ENCODE measurements around the gene SARS2.
"Not testable (repeated sequence)": the region's sequence is repeated elsewhere in the genome, so short reads cannot be mapped to it uniquely, and the experiment has no call there.

SARS2 gene, protein sequence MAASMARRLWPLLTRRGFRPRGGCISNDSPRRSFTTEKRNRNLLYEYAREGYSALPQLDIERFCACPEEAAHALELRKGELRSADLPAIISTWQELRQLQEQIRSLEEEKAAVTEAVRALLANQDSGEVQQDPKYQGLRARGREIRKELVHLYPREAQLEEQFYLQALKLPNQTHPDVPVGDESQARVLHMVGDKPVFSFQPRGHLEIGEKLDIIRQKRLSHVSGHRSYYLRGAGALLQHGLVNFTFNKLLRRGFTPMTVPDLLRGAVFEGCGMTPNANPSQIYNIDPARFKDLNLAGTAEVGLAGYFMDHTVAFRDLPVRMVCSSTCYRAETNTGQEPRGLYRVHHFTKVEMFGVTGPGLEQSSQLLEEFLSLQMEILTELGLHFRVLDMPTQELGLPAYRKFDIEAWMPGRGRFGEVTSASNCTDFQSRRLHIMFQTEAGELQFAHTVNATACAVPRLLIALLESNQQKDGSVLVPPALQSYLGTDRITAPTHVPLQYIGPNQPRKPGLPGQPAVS

GRCh38 chr19:38929929-38930775 lies at the start of gene SARS2:
SARS2 (minus strand) TSS chr19:38930763; CDS start chr19:38930736, 27 bp downstream.
- DNase-seq (ENCODE audit: low read depth) = peak; percentile 83

DNA sequence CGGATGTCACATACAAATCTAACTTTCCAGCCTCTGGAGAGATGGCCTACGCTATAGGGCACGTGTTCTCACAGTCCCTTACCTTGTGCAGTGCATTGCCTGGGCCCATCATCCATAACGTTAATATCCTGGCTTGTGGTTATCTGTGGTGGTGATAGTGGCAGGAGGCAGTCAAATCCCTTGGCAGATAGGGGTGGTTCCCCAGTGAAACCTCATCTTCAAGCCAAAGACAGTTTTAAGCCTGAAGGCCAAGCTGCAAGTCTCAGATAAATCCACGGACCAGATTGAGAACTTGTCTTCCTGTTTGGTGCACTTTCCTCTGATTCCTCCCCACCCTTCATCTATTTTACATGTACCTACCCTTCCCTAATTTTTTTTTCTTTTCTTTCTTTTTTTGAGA lies 49.2 kb upstream of the SARS2 start:
- DNase-seq (ENCODE audit: low read depth) = no peak

GRCh38 chr19:38978326-38978689 lies 47.7 kb upstream of the SARS2 start:
- DNase-seq (ENCODE audit: low read depth) = no peak

- no peak for DNase-seq (ENCODE audit: low read depth)
Observed at GRCh38 chr19:38977445-38978325, 47.1 kb upstream of the SARS2 start.

DNA sequence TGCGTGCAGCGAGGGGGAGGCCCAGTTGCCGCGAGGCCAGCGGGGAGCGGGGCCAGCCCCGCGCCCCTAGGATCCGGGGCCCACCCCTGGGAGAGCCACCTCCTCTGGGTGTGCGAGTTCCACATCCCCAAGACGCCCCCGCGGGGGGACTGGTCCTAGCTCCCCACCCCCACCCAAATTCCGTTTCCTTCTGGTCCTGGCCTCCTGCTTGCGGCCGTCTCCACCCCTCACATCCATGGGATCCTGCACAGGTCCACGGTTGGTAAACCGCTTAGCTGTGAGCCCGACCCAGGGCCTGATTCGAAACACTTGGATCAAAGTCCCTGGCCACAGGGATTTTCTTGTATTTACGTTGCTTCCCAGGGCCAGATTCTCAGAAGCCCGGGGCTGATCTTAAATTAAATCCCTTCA lies 45.3 kb upstream of the SARS2 start:
- DNase-seq (ENCODE audit: low read depth) = no peak

DNA sequence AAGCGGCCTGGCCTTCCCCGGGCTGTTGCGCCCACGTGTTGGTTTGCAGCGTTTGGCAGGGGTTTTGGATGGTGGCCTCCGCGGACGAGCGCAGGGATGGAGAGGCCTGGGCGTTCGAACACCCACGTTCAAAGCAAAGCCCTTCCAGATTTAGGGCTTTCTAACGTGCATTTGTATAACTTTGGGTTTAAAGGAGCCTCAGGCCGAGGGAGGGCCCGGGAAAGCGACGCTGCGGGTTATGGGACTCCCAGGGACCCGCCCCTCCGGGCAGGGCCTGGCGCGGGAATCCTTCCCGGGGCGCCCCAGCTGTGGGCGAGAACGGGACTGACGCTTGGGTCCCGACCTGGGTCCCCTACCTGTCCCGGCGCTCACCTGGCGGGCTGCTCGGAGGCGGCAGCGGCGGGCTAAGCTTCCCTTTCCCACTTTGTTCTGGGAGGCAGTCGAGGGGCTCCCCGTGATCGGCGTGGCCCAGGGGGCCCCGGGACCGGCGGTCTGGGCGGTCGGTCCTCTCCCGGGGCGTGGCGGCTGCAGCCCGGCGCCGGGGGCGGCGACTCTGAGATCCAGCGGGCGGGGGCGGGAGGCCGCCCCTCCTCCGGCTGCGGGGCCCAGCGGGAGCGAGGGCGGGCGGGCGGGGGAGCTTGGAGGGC lies 44.8 kb upstream of the SARS2 start, which contains the start of gene FBXO17:
TSS of gene FBXO17 (minus strand) at position 529 of the 647 bp plus-strand sequence. CDS start 25,423 bp downstream, outside the sequence.
- DNase-seq (ENCODE audit: low read depth) = no peak

DNA sequence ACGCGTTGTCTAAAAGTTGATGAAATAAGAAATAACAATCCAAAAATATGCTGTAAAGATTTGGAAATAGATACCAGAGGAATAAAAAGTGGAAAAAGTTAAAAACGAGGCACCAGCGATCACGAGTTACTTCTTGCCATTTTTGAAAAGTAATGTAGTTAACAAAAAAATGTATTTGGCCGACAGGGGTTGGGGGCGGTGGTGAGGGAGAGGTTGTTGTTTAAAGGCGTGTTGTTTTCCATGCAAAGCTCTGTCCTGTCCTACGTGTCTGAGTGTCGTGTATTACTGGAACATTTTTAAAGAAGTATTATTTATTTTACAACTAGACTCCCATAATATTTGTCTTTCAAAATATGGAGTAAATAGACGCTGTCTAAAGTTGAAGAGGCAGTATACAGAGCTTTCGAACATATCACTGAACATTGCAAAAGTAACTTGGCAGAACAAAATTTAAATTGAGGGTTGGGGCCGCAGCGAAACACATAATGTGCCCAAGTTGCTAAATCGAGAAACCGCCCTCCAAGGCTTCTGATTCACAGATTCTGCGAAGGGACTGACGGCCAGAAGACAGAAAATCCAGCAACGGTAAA lies 44.2 kb upstream of the SARS2 start:
- no peak for DNase-seq (ENCODE audit: low read depth)

GRCh38 chr19:38971672-38972071 lies 41.1 kb upstream of the SARS2 start:
- no peak for DNase-seq (ENCODE audit: low read depth)

GRCh38 chr19:38970664-38971532 lies 40.3 kb upstream of the SARS2 start:
- no peak for DNase-seq (ENCODE audit: low read depth)

DNA sequence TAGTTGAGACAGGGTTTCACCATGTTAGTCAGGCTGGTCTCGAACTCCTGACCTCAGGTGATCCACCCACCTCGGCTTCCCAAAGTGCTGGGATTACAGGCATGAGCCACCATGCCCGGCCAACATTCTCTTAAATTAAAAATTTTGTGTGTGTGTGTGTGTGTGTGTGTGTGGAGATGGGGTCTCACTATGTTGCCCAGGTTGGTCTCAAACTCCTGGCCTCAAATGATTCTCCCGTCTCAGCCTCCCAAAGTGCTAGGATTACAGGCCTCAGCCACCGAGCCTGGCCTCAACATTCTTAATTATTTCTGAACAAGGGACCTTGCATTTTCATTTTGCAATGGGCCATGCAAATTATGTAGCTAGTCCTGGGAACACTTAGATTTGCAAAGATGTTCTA lies 35.6 kb upstream of the SARS2 start:
- not testable (repeated sequence) for DNase-seq (ENCODE audit: low read depth)

- no peak for DNase-seq (ENCODE audit: low read depth)
Observed at GRCh38 chr19:38964738-38965137, 34.2 kb upstream of the SARS2 start.

DNA sequence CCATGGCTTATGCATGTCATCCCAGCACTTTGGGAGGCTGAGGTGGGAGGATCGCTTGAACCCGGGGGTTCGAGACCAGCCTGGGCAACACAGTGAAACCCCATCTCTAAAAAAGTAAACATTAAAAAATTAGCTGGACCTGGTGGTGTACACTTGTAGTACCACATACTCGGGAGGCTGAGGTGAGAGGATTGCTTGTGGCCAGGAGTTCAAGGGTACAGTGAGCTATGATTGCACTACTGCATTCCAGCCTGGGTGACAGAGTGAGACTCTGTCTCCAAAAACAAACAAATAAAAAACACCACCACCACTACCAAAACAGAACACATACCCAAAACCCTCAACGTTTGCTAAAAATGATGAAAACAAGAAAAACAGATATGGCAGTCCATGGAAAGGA lies 29.1 kb upstream of the SARS2 start:
- no peak for DNase-seq (ENCODE audit: low read depth)

DNA sequence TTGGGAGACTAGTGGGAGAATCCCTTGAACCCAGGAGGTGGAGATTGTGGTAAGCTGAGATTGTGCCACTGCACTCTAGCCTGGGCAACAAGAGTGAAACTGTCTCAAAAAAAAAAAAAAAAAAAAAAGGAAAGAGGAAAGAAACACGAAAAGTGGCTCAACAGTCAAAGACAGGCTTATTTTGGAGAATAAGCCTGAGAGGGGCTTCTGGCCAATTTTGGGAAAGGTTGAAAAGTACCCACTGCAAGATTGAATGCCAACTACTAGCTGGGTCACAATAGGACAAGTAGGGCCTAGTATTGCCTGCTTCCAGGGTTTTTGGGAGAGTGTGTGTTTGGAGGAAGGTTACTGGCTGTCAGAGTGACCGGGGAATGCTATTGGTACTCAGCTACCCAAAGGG lies 27.7 kb upstream of the SARS2 start:
- DNase-seq (ENCODE audit: low read depth) = no peak

- DNase-seq (ENCODE audit: low read depth) = no peak
Observed at GRCh38 chr19:38956264-38956663, 25.7 kb upstream of the SARS2 start.

- no peak for DNase-seq (ENCODE audit: low read depth)
Observed at GRCh38 chr19:38953677-38954076, 23.1 kb upstream of the SARS2 start.

- DNase-seq (ENCODE audit: low read depth) = no peak
Observed at GRCh38 chr19:38952395-38953165, 22.0 kb upstream of the SARS2 start.

- DNase-seq (ENCODE audit: low read depth) = no peak
Observed at GRCh38 chr19:38951187-38951586, 20.6 kb upstream of the SARS2 start.

DNA sequence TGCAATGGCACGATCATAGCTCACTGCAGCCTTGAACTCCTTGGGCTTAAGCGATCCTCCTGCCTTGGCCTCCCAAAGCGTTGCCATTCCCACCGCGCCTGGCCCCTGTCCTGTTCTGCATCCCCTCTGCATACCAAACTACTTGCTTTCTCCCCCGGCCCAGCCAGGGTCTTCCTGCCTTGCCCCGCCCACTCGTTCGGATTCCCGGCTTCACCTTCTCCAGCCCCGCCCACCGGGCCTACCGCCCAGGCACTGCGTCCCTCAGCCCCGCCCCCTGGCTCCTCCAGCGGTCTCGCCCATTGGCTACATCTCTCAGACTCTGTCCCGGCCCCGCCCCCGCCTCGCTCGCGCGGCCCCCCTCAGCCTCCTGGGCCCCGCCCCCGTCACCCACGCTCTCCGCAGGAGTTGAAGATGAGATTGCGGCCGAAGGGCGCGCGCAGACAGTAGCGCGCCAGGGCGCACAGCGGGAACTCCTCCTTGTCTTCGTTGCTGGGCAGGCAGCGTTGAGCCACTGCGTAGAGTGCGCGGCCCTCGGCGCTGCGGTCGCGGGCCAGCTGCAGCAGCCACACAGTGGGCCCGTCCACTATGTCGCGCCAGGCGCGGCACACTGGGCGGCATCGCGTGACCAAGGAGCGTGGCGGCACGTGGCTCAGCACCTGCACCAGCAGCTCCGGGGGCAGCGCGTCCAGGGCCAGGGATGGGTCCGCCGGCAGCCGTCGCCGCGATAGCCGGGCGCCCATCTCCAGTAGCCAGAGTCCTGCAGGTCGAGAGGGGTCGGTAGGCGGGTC lies 19.2 kb upstream of the SARS2 start:
- peak; percentile 61 for DNase-seq (ENCODE audit: low read depth)
